ENCODE results near the gene FBXO31. TPM values are rescaled to one million over a fixed set of nuclear protein-coding genes. Genes with fewer than 3 reads are reported as not detected.

The FBXO31 gene
- total and polyA plus RNA-seq, 7 donors, result 15.0 to 120 (median 86.7) TPM

- WGBS, 2 donors, result 96 to 97% methylated on average over 8 of the region's 8 CpGs
- H3K4me1 ChIP-seq, result peaks cover 0 to 8% (median 4%) of the 10 kb centered on the region in 4 donors
- H3K4me3 ChIP-seq, result no peak overlapping the region
- H3K9me3 ChIP-seq, result no peaks in the 10 kb centered on the region
- peaks cover 24 to 74% (median 28%) of the 10 kb centered on the region in 4 donors for H3K36me3 ChIP-seq
- H3K27me3 ChIP-seq, result no peaks in the 10 kb centered on the region
- TF ChIP-seq EP300 (IDR thresholded peaks at IDR 0.05) (no peak), POLR2AphosphoS5 (IDR thresholded peaks at IDR 0.05) (no peak), POLR2A (IDR thresholded peaks at IDR 0.05) (no peak), CTCF (IDR thresholded peaks at IDR 0.05) (no peak)
- no peak overlapping the region for H3K27ac ChIP-seq
- intact Hi-C loops (cut with DNase I), result no loop called here
- DNase-seq, result no peak
Observed at GRCh38 chr16:87356491-87356853, 27.1 kb downstream of the FBXO31 start.

GRCh38 chr16:87353613-87354012 lies 30.0 kb downstream of the FBXO31 start:
- Histone ChIP-seq H3K27me3 (no peaks in the 10 kb centered on the region), H3K4me3 (no peak overlapping the region), H3K4me1 (peaks cover 0 to 17% (median 14%) of the 10 kb centered on the region in 4 donors), H3K27ac (no peak overlapping the region), H3K36me3 (peaks cover 10 to 47% (median 12%) of the 10 kb centered on the region in 4 donors), H3K9me3 (no peaks in the 10 kb centered on the region)
- no peak for TF ChIP-seq POLR2A (IDR thresholded peaks at IDR 0.05)
- no peak for TF ChIP-seq CTCF (IDR thresholded peaks at IDR 0.05)
- TF ChIP-seq POLR2AphosphoS5 (IDR thresholded peaks at IDR 0.05), result no peak
- TF ChIP-seq EP300 (IDR thresholded peaks at IDR 0.05), result no peak
- intact Hi-C loops (cut with DNase I), result no loop called here
- WGBS, 2 donors, result 94 to 97% methylated on average over 17 of the region's 17 CpGs
- DNase-seq, result no peak

GRCh38 chr16:87352818-87353217 lies 30.8 kb downstream of the FBXO31 start:
- intact Hi-C loops (cut with DNase I), result no loop called here
- no peak overlapping the region for H3K4me3 ChIP-seq
- DNase-seq, result no peak
- no peak overlapping the region for H3K27ac ChIP-seq
- H3K9me3 ChIP-seq, result no peaks in the 10 kb centered on the region
- WGBS, 2 donors, result 94 to 96% methylated on average over 15 of the region's 15 CpGs
- peaks cover 0 to 17% (median 14%) of the 10 kb centered on the region in 4 donors for H3K4me1 ChIP-seq
- no peak for TF ChIP-seq POLR2AphosphoS5 (IDR thresholded peaks at IDR 0.05)
- no peak for TF ChIP-seq EP300 (IDR thresholded peaks at IDR 0.05)
- no peak for TF ChIP-seq CTCF (IDR thresholded peaks at IDR 0.05)
- TF ChIP-seq POLR2A (IDR thresholded peaks at IDR 0.05), result no peak
- H3K27me3 ChIP-seq, result no peaks in the 10 kb centered on the region
- peaks cover 2 to 46% (median 5%) of the 10 kb centered on the region in 4 donors for H3K36me3 ChIP-seq

GRCh38 chr16:87351320-87351698 lies 32.3 kb downstream of the FBXO31 start:
- WGBS, 2 donors, result 72 to 80% methylated on average over 9 of the region's 9 CpGs
- H3K36me3 ChIP-seq, result peaks cover 5 to 40% (median 7%) of the 10 kb centered on the region in 4 donors
- H3K9me3 ChIP-seq, result no peaks in the 10 kb centered on the region
- intact Hi-C loops (cut with DNase I), result no loop called here
- DNase-seq, result no peak
- no peak overlapping the region for H3K4me3 ChIP-seq
- H3K27ac ChIP-seq, result peak overlapping the region in 1 of 4 donors; percentile 8
- TF ChIP-seq POLR2A (IDR thresholded peaks at IDR 0.05) (no peak), EP300 (IDR thresholded peaks at IDR 0.05) (no peak), CTCF (IDR thresholded peaks at IDR 0.05) (no peak), POLR2AphosphoS5 (IDR thresholded peaks at IDR 0.05) (no peak)
- H3K27me3 ChIP-seq, result no peaks in the 10 kb centered on the region
- H3K4me1 ChIP-seq, result peaks cover 0 to 17% (median 14%) of the 10 kb centered on the region in 4 donors

All from sigmoid colon (tissue), 7 donors.